NK-92 (cell line): Measurements from ENCODE around the gene PAQR6.
A peak's percentile ranks its signal among the peaks of the same experiment; 100 is the strongest.

Experiments
- DNase-seq: peaks from one replicate; lab custom pipeline; 2025; ENCODE audit not compliant: unreplicated experiment; lab: John Stamatoyannopoulos, UW

PAQR6 gene

GRCh38 chr1:156196445-156196844 lies 51.4 kb downstream of the PAQR6 start:
- DNase-seq, result no peak

- DNase-seq, result no peak
Observed at GRCh38 chr1:156195853-156196252, 52.0 kb downstream of the PAQR6 start.

- no peak for DNase-seq
Observed at GRCh38 chr1:156194300-156194652, 53.6 kb downstream of the PAQR6 start.

- peak; percentile 82 for DNase-seq
Observed at GRCh38 chr1:156193488-156194299, 54.2 kb downstream of the PAQR6 start, which contains the start of gene SLC25A44. Gene SLC25A44, plus strand, starts transcription at chr1:156194104. Its CDS starts 5,744 bp downstream, at chr1:156199848.
